Effector memory CD4-positive, alpha-beta T cell (primary cell): Measurements from ENCODE around the gene SESTD1.
"Not testable (repeated sequence)": the region's sequence is repeated elsewhere in the genome, so short reads cannot be mapped to it uniquely, and the experiment has no call there.

Experiments used
- DNase-seq, 3 donors: peaks; one replicate each; pipeline ENCODE4 v3.0.0-alpha.2; 2020
- H3K27ac ChIP-seq: 2 replicates; pipeline ENCODE4 v1.7.0; 2013; ENCODE audit warnings: mild to moderate bottlenecking, low read length, moderate library complexity; ENCODE audit not compliant: insufficient read depth, poor library complexity, severe bottlenecking
- H3K27me3 ChIP-seq: replicated peaks from 2 replicates; pipeline ENCODE4 v1.7.0; 2013; ENCODE audit warnings: mild to moderate bottlenecking, low read length; ENCODE audit not compliant: insufficient read depth, control insufficient read depth, poor library complexity, severe bottlenecking
- H3K36me3 ChIP-seq: 2 replicates; pipeline ENCODE4 v1.7.0; 2013; ENCODE audit warnings: mild to moderate bottlenecking, low read length, moderate library complexity; ENCODE audit not compliant: control insufficient read depth, insufficient read depth
- H3K4me1 ChIP-seq: 2 replicates; pipeline ENCODE4 v1.7.0; 2013; ENCODE audit warnings: low read length, mild to moderate bottlenecking; ENCODE audit not compliant: control insufficient read depth, insufficient read depth, poor library complexity, severe bottlenecking
- H3K4me3 ChIP-seq: 2 replicates; pipeline ENCODE4 v1.7.0; 2013; ENCODE audit warnings: low read length, low read depth, mild to moderate bottlenecking; ENCODE audit not compliant: insufficient read depth, poor library complexity, severe bottlenecking
- H3K9me3 ChIP-seq: 2 replicates; pipeline ENCODE4 v1.7.0; 2013; ENCODE audit warnings: mild to moderate bottlenecking, low read length, moderate library complexity; ENCODE audit not compliant: control insufficient read depth

SESTD1 gene

GRCh38 chr2:179097131-179097530 lies 167.5 kb downstream of the SESTD1 start:
- no peak for DNase-seq
- H3K4me1 ChIP-seq = no peaks in the 10 kb centered on the region
- no peak overlapping the region for H3K4me3 ChIP-seq
- H3K9me3 ChIP-seq = no peaks in the 10 kb centered on the region
- H3K27ac ChIP-seq = no peak overlapping the region
- no peaks in the 10 kb centered on the region for H3K27me3 ChIP-seq
- no peaks in the 10 kb centered on the region for H3K36me3 ChIP-seq

- Histone ChIP-seq H3K4me1 (no peaks in the 10 kb centered on the region), H3K36me3 (no peaks in the 10 kb centered on the region), H3K9me3 (no peaks in the 10 kb centered on the region), H3K27ac (no peak overlapping the region), H3K4me3 (no peak overlapping the region), H3K27me3 (no peaks in the 10 kb centered on the region)
- no peak for DNase-seq
Measured at GRCh38 chr2:179096090-179096489, 168.5 kb downstream of the SESTD1 start.

- not testable (repeated sequence) for H3K9me3 ChIP-seq, H3K4me1 ChIP-seq, H3K36me3 ChIP-seq, H3K27ac ChIP-seq, H3K27me3 ChIP-seq, H3K4me3 ChIP-seq, DNase-seq
Measured at GRCh38 chr2:179092912-179093311, 171.7 kb downstream of the SESTD1 start.

- Histone ChIP-seq H3K9me3 (no peaks in the 10 kb centered on the region), H3K4me1 (no peaks in the 10 kb centered on the region), H3K4me3 (no peak overlapping the region), H3K36me3 (no peaks in the 10 kb centered on the region), H3K27ac (no peak overlapping the region), H3K27me3 (no peaks in the 10 kb centered on the region)
- no peak for DNase-seq
Measured at GRCh38 chr2:179082697-179083096, 181.9 kb downstream of the SESTD1 start.

- H3K4me3 ChIP-seq = no peak overlapping the region
- DNase-seq = no peak
- H3K27ac ChIP-seq = no peak overlapping the region
- H3K9me3 ChIP-seq = no peaks in the 10 kb centered on the region
- H3K27me3 ChIP-seq = no peaks in the 10 kb centered on the region
- no peaks in the 10 kb centered on the region for H3K4me1 ChIP-seq
- no peaks in the 10 kb centered on the region for H3K36me3 ChIP-seq
Measured at GRCh38 chr2:179081954-179082353, 182.7 kb downstream of the SESTD1 start.

- Histone ChIP-seq H3K4me1 (no peaks in the 10 kb centered on the region), H3K4me3 (no peak overlapping the region), H3K27me3 (no peaks in the 10 kb centered on the region), H3K27ac (no peak overlapping the region), H3K9me3 (no peaks in the 10 kb centered on the region), H3K36me3 (no peaks in the 10 kb centered on the region)
- DNase-seq = no peak
Measured at GRCh38 chr2:179072527-179072926, 192.1 kb downstream of the SESTD1 start.

GRCh38 chr2:179071810-179072355 lies 192.7 kb downstream of the SESTD1 start:
- Histone ChIP-seq H3K4me3 (no peak overlapping the region), H3K36me3 (no peaks in the 10 kb centered on the region), H3K27ac (no peak overlapping the region), H3K27me3 (no peaks in the 10 kb centered on the region), H3K9me3 (no peaks in the 10 kb centered on the region), H3K4me1 (no peaks in the 10 kb centered on the region)
- no peak for DNase-seq

- no peak for DNase-seq
- Histone ChIP-seq H3K36me3 (no peaks in the 10 kb centered on the region), H3K27ac (no peak overlapping the region), H3K4me3 (no peak overlapping the region), H3K9me3 (no peaks in the 10 kb centered on the region), H3K27me3 (no peaks in the 10 kb centered on the region), H3K4me1 (no peaks in the 10 kb centered on the region)
Measured at GRCh38 chr2:179070895-179071294, 193.7 kb downstream of the SESTD1 start.

- H3K4me3 ChIP-seq = no peak overlapping the region
- no peak for DNase-seq
Measured at GRCh38 chr2:179069685-179070084, 194.9 kb downstream of the SESTD1 start.

GRCh38 chr2:179068991-179069643 lies 195.5 kb downstream of the SESTD1 start:
- Histone ChIP-seq H3K4me3 (no peak overlapping the region), H3K9me3 (no peaks in the 10 kb centered on the region), H3K4me1 (no peaks in the 10 kb centered on the region), H3K36me3 (no peaks in the 10 kb centered on the region), H3K27ac (no peak overlapping the region), H3K27me3 (no peaks in the 10 kb centered on the region)
- no peak for DNase-seq

More at GRCh38 chr2:179069685-179070084, 194.9 kb downstream of the SESTD1 start:
- Histone ChIP-seq H3K36me3 (no peaks in the 10 kb centered on the region), H3K4me1 (no peaks in the 10 kb centered on the region), H3K9me3 (no peaks in the 10 kb centered on the region), H3K27me3 (no peaks in the 10 kb centered on the region), H3K27ac (no peak overlapping the region)
